Stimulated activated CD8-positive, alpha-beta memory T cell treated with anti-CD3 and anti-CD28 coated beads, Interleukin-7, amount 100 ng/mL, for 4 hours (primary cell): ENCODE data around the gene IGFBP6.
"Not testable (repeated sequence)": the region's sequence is repeated elsewhere in the genome, so short reads cannot be mapped to it uniquely, and the experiment has no call there.

Experiments
- DNase-seq, 2 donors: peaks; one replicate each; pipeline ENCODE4 v3.0.0-alpha.2; 2020; ENCODE audit warnings: low read depth in 2 of 2

IGFBP6 gene

GRCh38 chr12:53096089-53096741 lies 1.3 kb upstream of the IGFBP6 start:
- DNase-seq, result no peak

GRCh38 chr12:53096759-53097158 lies 708 bp upstream of the IGFBP6 start:
- no peak for DNase-seq

- DNase-seq, result no peak
Observed at GRCh38 chr12:53097207-53097563, 282 bp upstream of the IGFBP6 start.

GRCh38 chr12:53098354-53098981 lies 1.0 kb downstream of the IGFBP6 start:
- DNase-seq, result peak in 1 of 2 donors; percentile 36

- DNase-seq, result peak; percentile 77 to 83
Observed at GRCh38 chr12:53099071-53099882, 1.8 kb downstream of the IGFBP6 start.

- DNase-seq, result no peak
Observed at GRCh38 chr12:53100466-53101151, 3.1 kb downstream of the IGFBP6 start.

GRCh38 chr12:53101266-53101665 lies 3.8 kb downstream of the IGFBP6 start:
- DNase-seq, result no peak

GRCh38 chr12:53101931-53102781 lies 4.7 kb downstream of the IGFBP6 start:
- DNase-seq, result no peak

GRCh38 chr12:53102883-53103807 lies 5.7 kb downstream of the IGFBP6 start, which contains the start of gene SOAT2:
Gene SOAT2 (plus strand): TSS chr12:53103486. CDS start chr12:53103578, 92 bp downstream.
- peak; percentile 38 to 41 for DNase-seq

GRCh38 chr12:53103860-53104305 lies 6.4 kb downstream of the IGFBP6 start:
- no peak for DNase-seq

- DNase-seq, result no peak
Observed at GRCh38 chr12:53105256-53105655, 7.8 kb downstream of the IGFBP6 start.

GRCh38 chr12:53105712-53106439 lies 8.4 kb downstream of the IGFBP6 start:
- DNase-seq, result no peak

- no peak for DNase-seq
Observed at GRCh38 chr12:53107122-53107521, 9.7 kb downstream of the IGFBP6 start.

GRCh38 chr12:53112431-53112830 lies 15.0 kb downstream of the IGFBP6 start:
- DNase-seq, result not testable (repeated sequence)

GRCh38 chr12:53113136-53113705 lies 15.8 kb downstream of the IGFBP6 start:
- DNase-seq, result no peak

- DNase-seq, result no peak
Observed at GRCh38 chr12:53113951-53114350, 16.5 kb downstream of the IGFBP6 start.

GRCh38 chr12:53115112-53115890 lies 17.8 kb downstream of the IGFBP6 start:
- DNase-seq, result no peak
